Muscle of back (tissue), 11 donors: ENCODE data around the gene FAM184B. TPM values are rescaled to one million over a fixed set of nuclear protein-coding genes. Genes with fewer than 3 reads are reported as not detected.
"Not testable (repeated sequence)": the region's sequence is repeated elsewhere in the genome, so short reads cannot be mapped to it uniquely, and the experiment has no call there.

Experiments
- DNase-seq, 3 donors: peaks; one replicate each; pipeline versions ENCODE4 v3.0.0 to v3.0.0-alpha.2; 2013
- polyA plus RNA-seq, 10 donors: library from polyadenylated mRNA; unstranded; fragments of 120-200 nt; gene quantifications; one replicate each; pipeline ENCODE4 v1.2.1, GENCODE V29; 2013; ENCODE audit not compliant: insufficient read length in 10 of 10

The FAM184B gene
- polyA plus RNA-seq, 10 donors: 1.3 to 6.6 (median 2.8) TPM

DNA sequence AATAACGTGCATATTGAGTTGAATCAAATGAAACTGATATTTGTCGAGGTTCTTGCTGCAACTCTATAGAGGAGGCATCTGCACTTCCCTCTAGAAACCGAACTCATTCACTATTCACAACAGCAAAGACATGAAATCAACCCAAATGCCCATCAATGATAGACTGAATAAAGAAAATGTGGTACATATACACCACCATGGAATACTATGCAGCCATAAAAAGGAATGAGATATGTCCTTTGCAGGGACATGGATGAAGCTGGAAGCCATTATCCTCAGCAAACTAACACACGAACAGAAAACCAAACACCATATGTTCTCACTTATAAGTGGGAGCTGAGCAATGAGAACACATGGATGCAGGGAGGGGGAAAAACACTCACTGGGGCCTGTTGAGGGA is 96.8 kb downstream of the FAM184B start:
- not testable (repeated sequence) for DNase-seq

- DNase-seq: no peak
Measured at GRCh38 chr4:17682222-17682566, 99.2 kb downstream of the FAM184B start.

- DNase-seq: no peak
Measured at GRCh38 chr4:17681281-17682221, 99.9 kb downstream of the FAM184B start.

DNA sequence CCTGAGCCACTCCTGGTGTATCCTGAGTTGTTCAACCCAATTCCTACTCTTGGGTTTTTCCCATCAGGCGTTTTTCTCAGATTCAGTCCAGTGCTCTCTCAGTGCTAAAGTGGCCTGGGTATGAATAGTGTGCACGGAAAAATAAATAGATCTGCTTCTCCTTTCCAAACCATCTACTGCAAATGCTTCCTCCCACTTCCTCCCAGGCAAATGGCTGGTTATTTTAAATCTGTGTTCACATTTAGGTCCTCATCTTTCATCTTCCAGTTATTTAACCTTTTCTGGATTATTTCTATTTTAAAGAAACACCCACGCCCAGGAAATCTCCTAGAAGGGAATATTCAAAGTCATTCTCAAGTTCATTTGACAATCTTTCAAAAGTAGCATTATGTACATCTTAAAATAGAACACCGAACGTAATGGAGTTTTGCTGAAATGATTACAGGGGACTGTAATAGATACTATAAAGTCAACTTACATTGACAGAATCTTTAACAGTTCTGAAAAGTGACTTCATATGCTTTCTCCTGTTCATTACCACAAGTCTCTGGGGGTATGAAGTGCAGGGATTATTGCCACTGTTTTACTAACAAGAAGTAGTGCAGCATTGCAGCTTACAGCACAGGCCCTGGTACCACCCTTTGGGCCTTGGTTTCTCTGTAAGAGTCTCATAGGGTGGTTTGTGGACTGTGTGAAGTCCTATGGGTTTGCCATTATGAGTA is 100.7 kb downstream of the FAM184B start:
- no peak for DNase-seq

DNA sequence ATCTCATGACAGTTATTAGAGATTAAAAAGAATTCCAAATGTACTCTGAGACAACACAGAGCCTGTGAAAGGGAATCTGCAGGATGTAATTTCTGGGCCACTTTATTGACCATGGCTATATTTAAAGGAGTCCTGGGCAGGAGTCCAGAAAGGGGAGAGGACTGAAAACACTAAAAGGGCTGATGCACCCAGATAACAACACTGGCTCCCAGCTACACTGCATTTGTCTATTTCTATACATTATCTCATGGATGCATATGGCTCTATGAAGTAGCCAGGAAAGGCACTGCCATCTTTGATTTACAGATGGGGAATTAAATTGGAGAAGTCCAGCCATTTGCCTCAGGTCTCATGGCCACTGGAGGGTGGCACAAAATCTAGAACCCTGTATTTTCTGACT is 111.0 kb downstream of the FAM184B start:
- no peak for DNase-seq

DNA sequence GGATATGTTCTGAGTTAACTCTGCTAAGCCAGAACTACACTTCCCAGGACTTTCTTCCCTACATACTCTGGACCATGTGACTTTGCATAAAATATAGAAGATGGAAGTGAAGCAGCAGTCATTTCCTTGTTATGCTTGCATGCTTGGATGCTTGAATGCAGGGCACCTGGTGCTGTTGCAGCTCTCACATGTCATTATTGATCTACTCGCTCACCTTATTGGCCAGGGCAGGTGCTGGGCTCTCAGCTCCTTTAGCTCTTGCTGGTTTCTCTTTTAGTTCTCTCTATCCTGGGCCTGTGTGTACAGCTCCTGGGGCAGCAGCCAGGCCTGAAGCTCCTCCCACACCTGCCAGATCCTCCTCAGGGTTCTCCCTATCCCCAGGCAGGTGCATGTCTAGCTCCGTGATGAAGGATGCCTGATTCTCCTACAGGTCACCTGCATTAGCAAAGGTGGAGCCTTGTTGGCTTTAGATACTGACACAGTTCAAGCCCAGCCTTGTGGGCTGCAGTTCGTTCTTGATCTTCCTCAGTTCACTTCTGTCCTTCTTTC is 113.7 kb downstream of the FAM184B start:
- DNase-seq: no peak

- DNase-seq: no peak
Measured at GRCh38 chr4:17667253-17667652, 114.2 kb downstream of the FAM184B start.

- DNase-seq: no peak
Measured at GRCh38 chr4:17665852-17666251, 115.6 kb downstream of the FAM184B start.

- DNase-seq: no peak
Measured at GRCh38 chr4:17665346-17665745, 116.1 kb downstream of the FAM184B start.

- DNase-seq: no peak
Measured at GRCh38 chr4:17664755-17665154, 116.7 kb downstream of the FAM184B start.

DNA sequence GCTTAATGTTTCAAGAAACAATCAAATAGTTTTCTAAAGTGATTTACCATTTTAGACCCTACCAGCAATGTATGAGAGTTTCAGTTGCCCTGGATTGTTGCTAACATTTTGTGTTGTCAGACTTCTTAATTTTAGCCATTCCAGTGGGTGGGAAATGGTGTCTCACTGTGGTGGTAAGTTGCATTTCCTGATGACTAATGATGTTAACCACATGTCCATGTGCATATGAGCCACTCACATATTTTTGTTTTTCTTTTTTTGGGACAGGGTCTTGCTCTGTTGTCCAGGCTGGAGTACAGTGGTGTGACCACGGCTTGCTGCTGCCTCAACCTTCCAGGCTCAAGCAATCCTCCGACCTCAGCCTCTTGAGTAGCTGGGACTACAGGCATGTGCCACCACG is 118.7 kb downstream of the FAM184B start:
- DNase-seq: no peak

- not testable (repeated sequence) for DNase-seq
Measured at GRCh38 chr4:17659196-17659595, 122.2 kb downstream of the FAM184B start.

DNA sequence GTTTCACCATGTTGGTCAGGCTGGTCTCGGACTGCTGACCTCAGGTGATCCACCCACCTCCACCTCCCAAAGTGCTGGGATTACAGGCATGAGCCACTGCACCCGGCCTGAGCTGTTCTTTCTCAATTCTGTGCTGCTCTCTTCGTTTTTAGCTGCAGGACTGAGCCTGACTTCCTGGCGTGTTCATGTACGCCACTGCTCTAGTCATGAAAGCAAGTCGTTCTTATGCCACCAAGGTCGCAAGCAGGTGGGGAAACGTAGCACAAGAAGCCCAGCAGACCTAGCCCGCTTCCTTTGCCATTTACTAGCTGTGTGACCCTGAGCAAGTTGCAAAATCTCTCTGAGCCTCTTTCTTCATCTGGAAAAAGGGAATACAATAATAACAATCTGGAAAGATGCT is 123.6 kb downstream of the FAM184B start:
- DNase-seq: no peak

GRCh38 chr4:17657090-17657489 is 124.3 kb downstream of the FAM184B start:
- DNase-seq: no peak

GRCh38 chr4:17654701-17655100 is 126.7 kb downstream of the FAM184B start:
- DNase-seq: no peak

DNA sequence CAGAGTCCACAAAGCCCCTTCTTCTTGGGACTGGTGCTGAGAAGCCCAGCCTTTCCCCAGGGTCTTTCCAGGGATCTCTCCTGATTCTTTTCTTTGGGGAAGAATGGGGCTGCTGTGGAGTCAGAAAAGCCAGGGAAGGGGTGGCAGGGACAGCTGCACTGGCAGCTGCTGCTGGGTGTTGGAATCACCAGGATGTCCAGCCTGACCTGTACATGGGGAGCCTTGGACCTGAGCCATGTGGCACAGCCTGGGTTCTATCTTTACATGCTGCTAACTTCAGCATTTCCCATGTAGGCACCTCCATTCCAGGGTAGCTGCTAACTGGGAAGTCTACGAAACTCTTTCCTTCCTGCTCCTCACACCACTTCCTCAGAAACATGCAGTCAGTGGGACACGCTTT is 131.0 kb downstream of the FAM184B start:
- DNase-seq: peak in 1 of 3 donors; percentile 24

GRCh38 chr4:17647927-17648326 is 133.5 kb downstream of the FAM184B start:
- no peak for DNase-seq

- DNase-seq: no peak
Measured at GRCh38 chr4:17647176-17647806, 134.1 kb downstream of the FAM184B start.

GRCh38 chr4:17646693-17647092 is 134.7 kb downstream of the FAM184B start:
- no peak for DNase-seq

GRCh38 chr4:17642398-17642783 is 139.0 kb downstream of the FAM184B start:
- DNase-seq: no peak

DNA sequence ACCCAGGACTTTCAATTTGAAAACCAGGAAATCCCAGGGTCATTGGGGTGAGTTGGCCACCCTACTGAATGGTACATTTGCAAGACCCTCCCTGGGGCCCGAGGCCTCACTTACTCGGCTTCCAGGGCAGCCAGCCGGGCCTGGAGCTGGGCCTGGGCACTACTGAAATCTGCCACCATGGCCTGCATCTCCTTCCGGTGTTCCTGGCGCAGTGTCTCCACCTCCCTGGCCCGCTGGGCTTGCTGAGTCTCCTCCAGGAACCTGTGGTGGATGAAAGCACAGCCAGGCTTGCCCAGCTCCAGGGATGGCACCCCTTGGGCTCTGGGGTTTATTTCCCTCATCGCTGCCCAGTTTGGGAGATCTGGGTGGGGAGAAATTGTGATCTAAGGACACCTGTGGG is 142.3 kb downstream of the FAM184B start:
- no peak for DNase-seq
